Epithelial cell of esophagus (primary cell): ENCODE measurements around the gene SHROOM4.

Experiments
- DNase-seq: peaks from one replicate; pipeline ENCODE4 v3.0.0; 2010; ENCODE audit warnings: low read depth
- H3K4me3 ChIP-seq: 2 replicates; pipeline ENCODE4 v1.5.1; 2011; ENCODE audit warnings: mild to moderate bottlenecking, low read length, control low read depth
- CTCF ChIP-seq: IDR thresholded peaks from 2 replicates; pipeline ENCODE4 v1.5.1; 2011; ENCODE audit warnings: low read depth, mild to moderate bottlenecking, low read length, control low read depth, inconsistent platforms; ENCODE audit not compliant: insufficient read depth; ENCODE audit errors: missing control alignments

SHROOM4 gene

DNA sequence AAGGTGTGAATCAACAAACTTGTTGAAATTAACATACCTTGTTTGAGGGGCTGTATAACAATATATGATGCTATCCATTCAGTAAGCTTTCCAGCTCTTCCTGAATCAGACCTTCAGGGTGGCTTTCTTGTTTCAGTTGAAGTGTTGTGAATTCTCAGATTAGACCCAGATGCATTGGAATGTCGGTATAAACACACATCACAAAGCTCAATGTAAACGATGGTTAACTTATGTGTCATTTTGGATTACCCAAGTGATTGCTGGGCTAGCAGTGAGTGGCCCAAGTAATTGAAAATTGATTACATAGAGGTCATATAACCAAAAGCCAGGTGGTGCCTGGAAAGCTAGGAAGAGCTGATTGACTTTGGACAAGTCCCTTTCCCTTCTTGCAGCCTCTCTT is 115.0 kb downstream of the SHROOM4 start:
- DNase-seq = no peak
- no peak for TF ChIP-seq CTCF
- no peak overlapping the region for H3K4me3 ChIP-seq

DNA sequence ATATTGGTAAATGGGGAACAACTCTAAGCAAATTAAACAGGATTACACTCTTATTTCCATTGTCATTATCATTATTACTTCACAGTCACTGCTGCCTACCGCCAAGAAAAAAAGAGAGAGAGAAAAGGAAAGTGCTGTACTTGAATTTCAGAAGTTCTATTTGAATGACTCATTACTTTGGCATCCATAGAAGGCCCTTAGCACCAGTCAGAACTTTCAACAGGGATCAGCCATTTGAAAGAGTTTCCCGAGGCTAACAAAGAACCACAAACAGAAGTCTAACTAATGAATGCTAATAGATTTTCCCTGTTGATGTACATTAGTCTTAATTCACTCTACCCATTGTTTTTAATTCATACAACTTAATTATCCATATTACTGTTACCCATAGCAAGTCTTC is 116.3 kb downstream of the SHROOM4 start:
- DNase-seq = peak; percentile 72
- no peak for TF ChIP-seq CTCF
- no peak overlapping the region for H3K4me3 ChIP-seq

DNA sequence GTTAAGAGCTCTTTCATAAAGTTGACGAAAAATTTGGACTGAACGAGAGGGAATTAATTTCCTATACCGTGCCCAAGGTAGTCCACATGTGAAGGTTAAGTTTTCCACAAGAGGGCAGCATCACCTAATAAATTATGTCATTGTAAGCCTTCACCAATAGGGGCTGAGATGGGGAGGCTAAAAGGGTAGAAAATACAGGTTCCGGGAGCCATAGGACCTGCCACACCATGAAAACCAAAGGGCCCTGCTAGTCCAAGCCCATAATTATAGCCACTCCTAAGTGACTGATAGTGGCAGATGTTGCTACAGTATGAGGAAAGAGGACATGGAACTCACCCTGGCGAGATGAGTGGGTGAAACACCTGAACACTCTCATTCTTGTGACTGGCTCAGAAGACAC is 122.2 kb downstream of the SHROOM4 start:
- peak; percentile 55 for TF ChIP-seq CTCF
- peak; percentile 46 for DNase-seq
- no peak overlapping the region for H3K4me3 ChIP-seq

GRCh38 chrX:50684871-50685270 is 129.1 kb downstream of the SHROOM4 start:
- H3K4me3 ChIP-seq = no peak overlapping the region
- no peak for DNase-seq
- no peak for TF ChIP-seq CTCF

GRCh38 chrX:50680990-50681389 is 133.0 kb downstream of the SHROOM4 start:
- no peak overlapping the region for H3K4me3 ChIP-seq
- TF ChIP-seq CTCF = peak; percentile 66
- peak; percentile 35 for DNase-seq

GRCh38 chrX:50677789-50678188 is 136.2 kb downstream of the SHROOM4 start:
- TF ChIP-seq CTCF = no peak
- no peak overlapping the region for H3K4me3 ChIP-seq
- DNase-seq = no peak

- H3K4me3 ChIP-seq = no peak overlapping the region
- DNase-seq = no peak
- no peak for TF ChIP-seq CTCF
Observed at GRCh38 chrX:50671661-50672060, 142.3 kb downstream of the SHROOM4 start.
